IMR-90 (cell line): ENCODE data around the gene CAMK2B. TPM values are rescaled to one million over a fixed set of nuclear protein-coding genes. Genes with fewer than 3 reads are reported as not detected.
A peak's percentile ranks its signal among the peaks of the same experiment; 100 is the strongest.

ENCODE experiments used
- ATAC-seq: fragments of 200-7000 bp; cut with Tn5 transposase; 2 replicates; pipeline ENCODE4 v1.9.1; 2020; ENCODE audit warnings: low read depth, mild to moderate bottlenecking, moderate library complexity
- BruUV-seq: library from RNA; stranded (reverse); fragments of 400-500 nt; replicated peaks from 2 replicates; lab custom pipeline; 2021; lab: Mats Ljungman, UMichigan
- CTCF ChIA-PET: fragments of 300-600 bp; formaldehyde crosslinking; extraction: SDS; loops from one replicate; lab custom pipeline; 2021; ENCODE audit warnings: antibody characterized with exemption; lab: Yijun Ruan, JAX
- POLR2A ChIA-PET: fragments of 300-600 bp; sonication (Branson Sonifier 250); formaldehyde crosslinking; loops from one replicate; lab custom pipeline; 2022; ENCODE audit warnings: antibody characterized with exemption; ENCODE audit not compliant: unreplicated experiment; lab: Charles Lee
- DNase-seq: peaks from one replicate; pipeline ENCODE4 v3.0.0; 2013
- H2AFZ ChIP-seq: replicated peaks from 2 replicates; pipeline ENCODE3; 2013; ENCODE audit warnings: low read length, mild to moderate bottlenecking; ENCODE audit not compliant: poor library complexity
- H2AK5ac ChIP-seq: 2 replicates; pipeline ENCODE4 v1.6.1; 2013; ENCODE audit warnings: low read depth, low read length, inconsistent platforms
- H2AK9ac ChIP-seq: replicated peaks from 2 replicates; pipeline ENCODE3; 2013; ENCODE audit warnings: mild to moderate bottlenecking, low read depth, low read length, moderate library complexity; ENCODE audit not compliant: poor library complexity
- H2BK120ac ChIP-seq: 2 replicates; pipeline ENCODE4 v1.6.1; 2013; ENCODE audit warnings: low read depth, low read length, inconsistent platforms
- H2BK15ac ChIP-seq: 3 replicates; pipeline ENCODE4 v1.6.1; 2013; ENCODE audit warnings: low read depth, low read length, inconsistent platforms
- H2BK20ac ChIP-seq: 2 replicates; pipeline ENCODE4 v1.6.1; 2013; ENCODE audit warnings: low read depth, mild to moderate bottlenecking, inconsistent platforms, low read length, moderate library complexity
- H2BK5ac ChIP-seq: 2 replicates; pipeline ENCODE4 v1.6.1; 2013; ENCODE audit warnings: mild to moderate bottlenecking, low read depth, low read length, inconsistent platforms; ENCODE audit not compliant: poor library complexity, severe bottlenecking
- H3K14ac ChIP-seq: replicated peaks from 2 replicates; pipeline ENCODE4 v1.6.1; 2013; ENCODE audit warnings: low read depth, low read length, inconsistent platforms
- H3K18ac ChIP-seq: 2 replicates; pipeline ENCODE4 v1.6.1; 2013; ENCODE audit warnings: low read depth, low read length, control low read depth
- H3K23ac ChIP-seq: 2 replicates; pipeline ENCODE4 v1.6.1; 2013; ENCODE audit warnings: low read depth, low read length, inconsistent platforms
- H3K27ac ChIP-seq: 2 replicates; pipeline ENCODE4 v1.5.1; 2013; ENCODE audit warnings: mild to moderate bottlenecking, control low read depth, low read length; ENCODE audit not compliant: insufficient read depth
- H3K27me3 ChIP-seq: 2 replicates; pipeline ENCODE4 v1.6.1; 2013; ENCODE audit warnings: low read length; ENCODE audit not compliant: control insufficient read depth, insufficient read depth
- H3K36me3 ChIP-seq: 2 replicates; pipeline ENCODE4 v1.6.1; 2013; ENCODE audit warnings: low read length, mixed read lengths; ENCODE audit not compliant: control insufficient read depth, insufficient read depth
- H3K4ac ChIP-seq: 2 replicates; pipeline ENCODE4 v1.6.1; 2013; ENCODE audit warnings: low read depth, low read length, inconsistent platforms
- H3K4me1 ChIP-seq: 2 replicates; pipeline ENCODE4 v1.6.1; 2013; ENCODE audit warnings: low read length, mixed read lengths; ENCODE audit not compliant: control insufficient read depth, insufficient read depth
- H3K4me2 ChIP-seq: 2 replicates; pipeline ENCODE4 v1.6.1; 2013; ENCODE audit warnings: low read depth, mild to moderate bottlenecking, control low read depth, low read length, moderate library complexity
- H3K4me3 ChIP-seq: 2 replicates; pipeline ENCODE4 v1.5.1; 2013; ENCODE audit warnings: low read depth, mild to moderate bottlenecking, control low read depth, low read length, moderate library complexity; ENCODE audit not compliant: insufficient read depth
- H3K56ac ChIP-seq: 2 replicates; pipeline ENCODE4 v1.6.1; 2013; ENCODE audit warnings: low read length, inconsistent platforms; ENCODE audit not compliant: insufficient read depth; ENCODE audit errors: extremely low read depth
- H3K79me1 ChIP-seq, 2 experiments: 2 replicates each; pipeline ENCODE4 v1.6.1; 2013; ENCODE audit warnings: low read length in 2 of 2, inconsistent platforms in 1 of 2, low read depth in 1 of 2
- H3K9ac ChIP-seq: 2 replicates; pipeline ENCODE4 v1.6.1; 2013; ENCODE audit warnings: low read depth, low read length, control low read depth
- H3K9me1 ChIP-seq: 2 replicates; pipeline ENCODE4 v1.6.1; 2013; ENCODE audit warnings: low read length, inconsistent platforms; ENCODE audit not compliant: insufficient read depth
- H3K9me3 ChIP-seq: 2 replicates; pipeline ENCODE4 v1.6.1; 2013; ENCODE audit warnings: low read length; ENCODE audit not compliant: control insufficient read depth, insufficient read depth
- H4K20me1 ChIP-seq: 2 replicates; pipeline ENCODE4 v1.6.1; 2013; ENCODE audit warnings: low read length, inconsistent platforms; ENCODE audit not compliant: insufficient read depth
- H4K5ac ChIP-seq: 2 replicates; pipeline ENCODE4 v1.6.1; 2013; ENCODE audit warnings: mild to moderate bottlenecking, low read depth, low read length, control low read depth
- H4K8ac ChIP-seq, 2 experiments: 2 replicates each; pipeline ENCODE4 v1.6.1; 2013; ENCODE audit warnings: low read depth in 2 of 2, low read length in 2 of 2, control low read depth in 1 of 2, inconsistent platforms in 1 of 2
- H4K91ac ChIP-seq: 2 replicates; pipeline ENCODE4 v1.6.1; 2013; ENCODE audit warnings: low read depth, low read length, inconsistent platforms; ENCODE audit not compliant: insufficient read depth
- CEBPB ChIP-seq: IDR thresholded peaks from 2 replicates; pipeline ENCODE4 v1.6.1; 2012; ENCODE audit warnings: low read depth, low read length, improper control_type of control experiment
- CHD1 ChIP-seq: IDR thresholded peaks from 2 replicates; pipeline ENCODE4 v1.6.1; 2012; ENCODE audit warnings: low read depth, low read length, improper control_type of control experiment
- CTCF ChIP-seq: conservative IDR thresholded peaks from 2 replicates; pipeline ENCODE4 v1.5.1; 2012; ENCODE audit warnings: mild to moderate bottlenecking, low read depth, low read length, improper control_type of control experiment
- FOS ChIP-seq: fragments of 150-350 bp; IDR thresholded peaks from 2 replicates; pipeline ENCODE4 v1.6.1; 2016; ENCODE audit warnings: low read depth, low read length
- MXI1 ChIP-seq: IDR thresholded peaks from 2 replicates; pipeline ENCODE4 v1.6.1; 2012; ENCODE audit warnings: low read depth, mild to moderate bottlenecking, low read length, moderate library complexity, borderline replicate concordance
- NFE2L2 ChIP-seq: fragments of 150-350 bp; IDR thresholded peaks from 2 replicates; pipeline ENCODE4 v1.6.1; 2016; ENCODE audit warnings: low read depth, mild to moderate bottlenecking, low read length
- RCOR1 ChIP-seq: IDR thresholded peaks from 2 replicates; pipeline ENCODE4 v1.6.1; 2012; ENCODE audit warnings: mild to moderate bottlenecking, low read length, improper control_type of control experiment; ENCODE audit not compliant: insufficient replicate concordance
- SMC3 ChIP-seq: fragments of 150-350 bp; IDR thresholded peaks from 2 replicates; pipeline ENCODE4 v1.6.1; 2016; ENCODE audit warnings: low read depth, mild to moderate bottlenecking, antibody characterized with exemption, low read length, moderate library complexity
- WGBS, 2 experiments: methylation state at CpG; one replicate each; pipeline versions ENCODE4 v1.1.5 to v1.1.7; 2013; ENCODE audit warnings: missing lambda C conversion rate in 2 of 2; ENCODE audit not compliant: insufficient read length in 1 of 2; ENCODE audit errors: extremely low coverage in 2 of 2; 5-methylcytosine and 5-hydroxymethylcytosine counted together
- dilution Hi-C: fragments of 300-500 bp; cut with HindIII; formaldehyde crosslinking; loops from one replicate; pipeline ENCODE4 v1.14.3; 2018; ENCODE audit warnings: low sequenced_read_pairs; ENCODE audit not compliant: unreplicated experiment
- in situ Hi-C: fragments of 300-500 bp; cut with MboI; formaldehyde crosslinking; loops from 3 replicates; pipeline ENCODE4 v1.14.3; 2019; ENCODE audit warnings: low sequenced_read_pairs, inconsistent platforms, mixed read lengths
- intact Hi-C: fragments of 100-400 bp; cut with micrococcal nuclease; formaldehyde crosslinking; loops from 2 replicates; pipeline ENCODE4 v1.10.0; 2022
- polyA plus RNA-seq, 3 experiments: library from polyadenylated mRNA; depleted of rRNA; stranded (reverse); fragments of >200 nt; gene quantifications; 2 replicates each; pipeline ENCODE4 v1.2.3, GENCODE V29; 2012; ENCODE audit warnings: low replicate concordance in 1 of 3
- total RNA-seq: library from RNA; depleted of rRNA; stranded (reverse); fragments of >200 nt; gene quantifications from 2 replicates; pipeline ENCODE4 v1.2.3, GENCODE V29; 2012
- TF ChIP-seq, protein P1 (sequence below): fragments of 150-350 bp; IDR thresholded peaks from 2 replicates; pipeline ENCODE4 v1.6.1; 2017; ENCODE audit warnings: mild to moderate bottlenecking, antibody characterized with exemption, low read length, low read depth
- TF ChIP-seq, protein P2 (sequence below): fragments of 150-350 bp; IDR thresholded peaks from 2 replicates; pipeline ENCODE4 v1.6.1; 2016; ENCODE audit warnings: low read depth, mild to moderate bottlenecking, low read length, moderate library complexity, borderline replicate concordance

CAMK2B gene
- total and polyA plus RNA-seq, 2 of the 4 experiments (the other 2 are of a cell fraction): 0.18 to 0.36 TPM

GRCh38 chr7:44268671-44269070 lies 56.7 kb downstream of the CAMK2B start:
- no peak overlapping the region for H2AK9ac ChIP-seq
- no peaks in the 10 kb centered on the region for H3K9me1 ChIP-seq
- H3K36me3 ChIP-seq: no peaks in the 10 kb centered on the region
- H3K9me3 ChIP-seq: no peaks in the 10 kb centered on the region
- intact Hi-C loops: no loop called here
- no peak overlapping the region for H4K5ac ChIP-seq
- ChIA-PET CTCF (no interaction called here), POLR2A (no interaction called here)
- no peak overlapping the region for H3K18ac ChIP-seq
- BruUV-seq: no TSS peak
- peaks cover 62% of the 10 kb centered on the region for H3K27me3 ChIP-seq
- dilution Hi-C loops: no loop called here
- no peak overlapping the region for H2BK20ac ChIP-seq
- H2BK5ac ChIP-seq: no peak overlapping the region
- H3K4ac ChIP-seq: no peak overlapping the region
- H2AFZ ChIP-seq: peak overlapping the region; percentile 53
- H4K91ac ChIP-seq: no peak overlapping the region
- no CpG with 5 or more reads among the region's 5 CpGs for WGBS, 2 experiments
- no peaks in the 10 kb centered on the region for H4K20me1 ChIP-seq
- no peak overlapping the region for H2BK120ac ChIP-seq
- H3K4me2 ChIP-seq: no peak overlapping the region
- H3K79me1 ChIP-seq: no peaks in the 10 kb centered on the region
- no peak overlapping the region for H4K8ac ChIP-seq
- no peak overlapping the region for H3K9ac ChIP-seq
- ATAC-seq: no peak
- no peak overlapping the region for H3K27ac ChIP-seq
- no peak overlapping the region for H3K4me3 ChIP-seq
- H3K4me1 ChIP-seq: no peaks in the 10 kb centered on the region
- H3K23ac ChIP-seq: no peak overlapping the region
- no peak for DNase-seq
- no peak overlapping the region for H2AK5ac ChIP-seq
- TF ChIP-seq NFE2L2 (no peak), FOS (no peak), SMC3 (no peak), MXI1 (no peak), CTCF (no peak), RCOR1 (no peak), CHD1 (no peak), CEBPB (no peak)
- TF ChIP-seq, protein P1, sequence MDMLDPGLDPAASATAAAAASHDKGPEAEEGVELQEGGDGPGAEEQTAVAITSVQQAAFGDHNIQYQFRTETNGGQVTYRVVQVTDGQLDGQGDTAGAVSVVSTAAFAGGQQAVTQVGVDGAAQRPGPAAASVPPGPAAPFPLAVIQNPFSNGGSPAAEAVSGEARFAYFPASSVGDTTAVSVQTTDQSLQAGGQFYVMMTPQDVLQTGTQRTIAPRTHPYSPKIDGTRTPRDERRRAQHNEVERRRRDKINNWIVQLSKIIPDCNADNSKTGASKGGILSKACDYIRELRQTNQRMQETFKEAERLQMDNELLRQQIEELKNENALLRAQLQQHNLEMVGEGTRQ: no peak
- TF ChIP-seq, protein P2, sequence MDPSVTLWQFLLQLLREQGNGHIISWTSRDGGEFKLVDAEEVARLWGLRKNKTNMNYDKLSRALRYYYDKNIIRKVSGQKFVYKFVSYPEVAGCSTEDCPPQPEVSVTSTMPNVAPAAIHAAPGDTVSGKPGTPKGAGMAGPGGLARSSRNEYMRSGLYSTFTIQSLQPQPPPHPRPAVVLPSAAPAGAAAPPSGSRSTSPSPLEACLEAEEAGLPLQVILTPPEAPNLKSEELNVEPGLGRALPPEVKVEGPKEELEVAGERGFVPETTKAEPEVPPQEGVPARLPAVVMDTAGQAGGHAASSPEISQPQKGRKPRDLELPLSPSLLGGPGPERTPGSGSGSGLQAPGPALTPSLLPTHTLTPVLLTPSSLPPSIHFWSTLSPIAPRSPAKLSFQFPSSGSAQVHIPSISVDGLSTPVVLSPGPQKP: no peak
- no peak overlapping the region for H2BK15ac ChIP-seq
- H3K56ac ChIP-seq: no peak overlapping the region
- in situ Hi-C loops: no loop called here
- H3K14ac ChIP-seq: no peak overlapping the region
